ENCODE data around the gene CIB1.
A peak's percentile ranks its signal among the peaks of the same experiment; 100 is the strongest.
"Not testable (repeated sequence)": the region's sequence is repeated elsewhere in the genome, so short reads cannot be mapped to it uniquely, and the experiment has no call there.

Gene CIB1

DNA sequence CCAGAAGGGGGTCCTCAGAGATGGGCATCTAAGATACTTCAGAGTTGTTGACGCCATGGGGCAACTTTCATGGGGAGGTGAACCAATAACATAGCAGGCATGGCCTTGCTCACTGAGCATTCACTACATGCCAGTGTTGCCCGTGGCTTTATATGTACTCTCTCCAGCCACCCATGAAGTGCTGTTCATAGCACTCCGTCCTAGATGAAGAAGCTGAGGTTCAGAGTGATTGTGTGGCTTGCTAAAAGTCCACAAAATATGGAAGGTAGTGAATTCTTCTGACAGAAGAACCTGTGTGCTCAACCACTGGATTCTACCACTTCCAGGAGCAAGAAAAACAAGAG is 42.4 kb downstream of the CIB1 start:
- no peak for DNase-seq

DNA sequence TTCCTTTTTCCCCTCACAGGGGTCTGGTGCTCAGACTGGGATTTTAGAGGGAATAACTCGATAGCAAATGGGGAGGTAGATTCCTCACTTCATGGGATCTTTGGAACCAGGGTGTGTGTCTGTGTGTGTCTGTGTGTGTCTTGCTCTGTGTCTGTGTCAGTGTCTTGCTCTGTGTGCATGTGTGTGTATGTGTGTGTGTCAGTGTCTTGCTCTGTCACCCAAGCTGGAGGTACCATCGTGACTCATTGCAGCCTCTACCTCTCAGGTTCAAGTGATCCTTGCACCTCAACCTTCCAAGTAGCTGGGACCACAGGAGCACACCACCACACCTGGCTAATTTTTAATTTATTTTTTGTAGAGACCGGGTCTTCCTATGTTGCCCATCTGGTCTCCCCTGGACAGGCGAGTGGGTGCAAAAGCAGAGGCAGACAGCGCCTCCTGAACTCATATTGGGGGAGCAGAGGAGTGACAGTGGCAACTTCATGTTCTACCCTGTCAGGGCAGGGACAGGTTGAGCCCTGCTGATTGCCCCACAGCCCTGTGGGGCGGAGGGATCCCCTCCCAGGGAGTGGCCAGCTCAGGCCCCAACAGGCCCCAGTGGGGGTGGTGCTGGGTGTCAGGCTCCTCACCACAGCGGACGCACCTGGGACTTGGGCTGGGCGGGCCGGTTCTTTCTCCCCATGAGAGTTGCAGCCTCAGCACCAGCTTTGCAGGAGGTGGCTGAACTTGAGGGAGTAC is 43.0 kb downstream of the CIB1 start:
- DNase-seq: no peak

DNA sequence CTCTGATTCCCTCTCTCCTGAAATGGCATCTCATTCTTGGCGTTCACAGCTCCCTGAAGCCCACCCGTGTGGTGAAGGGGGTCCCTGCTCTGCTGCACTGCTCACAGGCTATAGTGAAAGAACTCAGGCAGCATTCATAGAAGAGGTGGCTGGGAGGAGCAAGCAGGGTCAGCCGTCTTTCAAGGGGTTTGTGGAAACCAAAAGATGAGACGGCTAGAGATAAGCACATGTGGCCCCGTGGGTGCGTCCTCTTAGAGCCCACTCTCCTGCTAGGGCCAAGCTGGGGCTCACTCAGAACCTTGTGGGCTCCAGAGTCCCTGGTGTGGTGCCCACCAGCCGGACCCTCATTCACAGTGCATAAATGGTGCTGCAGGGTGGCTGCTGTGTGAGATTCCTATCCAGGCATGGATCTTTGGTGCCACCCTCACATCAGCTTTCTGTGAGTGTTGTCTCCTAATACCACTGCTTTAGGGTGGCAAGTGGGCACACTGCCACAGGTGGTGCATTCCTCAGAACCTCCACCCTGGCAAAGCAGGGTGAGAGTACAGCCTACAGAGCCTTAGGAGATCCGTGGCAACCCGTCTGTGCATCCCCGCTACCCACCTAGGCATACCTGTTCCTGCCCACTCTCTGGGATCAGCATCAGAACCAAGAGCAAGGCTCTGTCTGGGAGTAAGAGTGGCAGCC is 43.8 kb downstream of the CIB1 start:
- DNase-seq: no peak

DNA sequence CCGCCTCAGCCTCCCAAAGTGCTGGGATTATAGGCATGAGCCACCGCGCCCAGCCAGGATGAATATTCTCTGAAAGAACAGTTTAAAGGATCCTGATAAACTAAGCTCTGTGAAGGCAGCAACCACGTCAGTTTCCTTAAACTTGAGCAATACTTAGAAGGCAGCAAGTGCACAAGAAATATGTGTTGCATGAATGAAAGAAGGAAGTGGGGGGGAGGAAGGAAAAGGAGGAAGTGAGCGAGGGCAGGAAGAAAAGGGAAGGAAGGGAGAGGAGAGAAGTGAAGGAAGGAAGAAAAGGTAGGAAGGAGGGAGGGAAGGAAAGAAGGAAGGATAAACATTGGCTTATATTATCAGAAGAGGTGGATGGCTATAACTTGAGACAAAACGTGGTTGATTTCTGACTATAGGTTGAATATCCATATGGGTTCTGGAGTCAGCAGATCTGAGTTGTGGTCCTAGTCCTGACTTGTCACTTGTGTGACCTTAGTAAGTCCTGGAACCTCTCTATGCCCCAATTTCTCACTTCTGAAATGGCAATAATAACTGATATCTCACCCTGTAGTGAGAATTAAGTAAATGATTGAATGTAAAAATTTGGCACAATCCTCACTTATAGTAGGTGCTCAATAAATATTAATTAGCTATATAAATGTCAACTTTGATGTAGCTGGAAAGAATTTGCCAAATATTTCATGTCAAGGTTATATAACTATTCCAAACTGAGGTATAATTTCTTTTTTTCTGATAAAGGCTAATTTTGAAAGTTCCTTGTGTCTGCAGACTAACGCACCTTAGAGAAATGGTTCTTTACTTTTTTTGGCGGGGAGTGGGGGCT is 44.6 kb downstream of the CIB1 start:
- no peak for DNase-seq

DNA sequence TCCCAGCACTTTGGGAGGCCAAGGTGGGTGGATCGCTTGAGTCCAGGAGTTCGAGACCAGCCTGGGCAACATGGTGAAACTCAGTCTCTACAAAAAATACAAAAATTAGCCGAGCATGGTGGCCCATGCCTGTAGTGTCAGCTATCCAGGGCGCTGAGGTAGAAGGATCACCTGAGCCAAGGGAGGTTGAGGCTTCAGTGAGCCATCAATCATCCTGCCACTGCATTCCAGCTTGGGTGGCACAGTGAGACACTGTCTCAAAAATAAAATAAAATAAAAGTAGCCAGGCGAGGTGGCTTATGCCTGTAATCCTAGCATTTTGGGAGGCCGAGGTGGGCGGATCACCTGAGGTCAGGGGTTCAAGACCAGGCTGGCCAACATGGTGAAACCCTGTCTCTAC is 45.7 kb downstream of the CIB1 start:
- not testable (repeated sequence) for DNase-seq

DNA sequence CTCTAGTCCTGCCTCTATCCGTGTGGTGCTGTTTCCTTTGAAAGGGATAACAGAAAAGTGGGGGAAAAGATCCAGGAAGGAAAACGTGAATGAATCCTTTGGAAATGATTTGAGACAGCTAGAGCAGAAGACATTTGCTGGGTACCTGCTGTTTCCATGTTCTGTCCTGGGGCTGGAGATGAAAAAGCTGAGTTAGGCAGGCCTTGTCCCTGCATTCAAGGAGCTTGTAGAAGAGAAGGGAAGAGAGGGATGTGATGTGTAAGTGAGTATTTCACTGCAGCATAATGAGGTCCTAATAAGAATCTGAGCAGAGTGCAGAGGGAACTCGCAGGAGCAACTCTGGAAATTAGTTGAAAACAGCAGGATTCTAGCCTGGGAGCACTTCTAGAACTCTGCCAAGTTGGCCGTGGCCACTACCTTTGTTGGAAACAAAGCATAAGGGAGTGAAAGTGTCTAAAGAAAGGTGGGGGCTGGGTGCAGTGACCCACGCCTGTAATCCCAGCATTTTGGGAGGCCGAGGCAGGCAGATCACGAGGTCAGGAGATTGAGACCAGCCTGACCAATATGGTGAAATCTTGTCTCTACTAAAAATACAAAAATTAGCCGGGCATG is 46.4 kb downstream of the CIB1 start:
- DNase-seq: no peak

DNA sequence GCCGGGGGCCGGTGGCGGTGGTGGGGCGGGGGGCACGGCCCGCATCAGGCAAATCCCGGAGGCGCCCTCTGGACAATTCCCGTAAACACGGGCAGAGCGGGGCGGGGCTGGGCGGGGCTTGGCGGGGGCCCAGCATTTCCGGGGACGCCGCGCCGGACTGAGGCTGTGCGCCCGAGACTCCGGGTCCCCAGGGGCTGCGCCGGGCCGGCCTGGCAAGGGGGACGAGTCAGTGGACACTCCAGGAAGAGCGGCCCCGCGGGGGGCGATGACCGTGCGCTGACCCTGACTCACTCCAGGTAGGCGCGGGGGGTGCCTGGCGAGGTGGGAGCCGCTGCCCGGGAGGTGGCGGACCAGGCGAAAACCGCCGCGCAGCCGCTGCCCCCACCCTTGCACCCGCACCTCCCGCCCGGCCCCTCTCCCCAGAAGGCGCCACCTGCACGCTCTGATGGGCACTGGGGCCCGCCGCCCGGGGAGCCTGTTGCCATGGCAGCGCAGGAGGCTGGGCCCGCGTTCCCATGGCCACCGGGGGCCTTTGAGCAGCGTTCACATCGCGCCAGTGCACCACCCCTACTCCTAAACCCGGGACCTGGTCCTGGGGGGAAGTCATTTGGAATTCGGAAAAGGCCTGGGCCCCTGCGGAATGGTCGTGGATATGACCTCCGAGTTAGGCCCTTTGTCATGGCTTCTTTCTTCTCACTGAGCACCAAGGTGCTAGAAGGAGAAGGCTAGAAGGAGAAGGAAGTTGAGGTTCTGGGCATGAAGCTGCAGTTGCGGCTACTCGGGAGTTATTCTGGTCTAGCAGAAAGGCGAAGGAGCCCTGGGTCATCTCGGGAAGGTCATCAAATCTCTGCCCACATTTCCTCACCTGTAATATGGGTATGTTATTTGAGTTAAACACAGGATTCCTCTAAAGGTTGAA is 48.7 kb downstream of the CIB1 start:
- peak; percentile 60 for DNase-seq

DNA sequence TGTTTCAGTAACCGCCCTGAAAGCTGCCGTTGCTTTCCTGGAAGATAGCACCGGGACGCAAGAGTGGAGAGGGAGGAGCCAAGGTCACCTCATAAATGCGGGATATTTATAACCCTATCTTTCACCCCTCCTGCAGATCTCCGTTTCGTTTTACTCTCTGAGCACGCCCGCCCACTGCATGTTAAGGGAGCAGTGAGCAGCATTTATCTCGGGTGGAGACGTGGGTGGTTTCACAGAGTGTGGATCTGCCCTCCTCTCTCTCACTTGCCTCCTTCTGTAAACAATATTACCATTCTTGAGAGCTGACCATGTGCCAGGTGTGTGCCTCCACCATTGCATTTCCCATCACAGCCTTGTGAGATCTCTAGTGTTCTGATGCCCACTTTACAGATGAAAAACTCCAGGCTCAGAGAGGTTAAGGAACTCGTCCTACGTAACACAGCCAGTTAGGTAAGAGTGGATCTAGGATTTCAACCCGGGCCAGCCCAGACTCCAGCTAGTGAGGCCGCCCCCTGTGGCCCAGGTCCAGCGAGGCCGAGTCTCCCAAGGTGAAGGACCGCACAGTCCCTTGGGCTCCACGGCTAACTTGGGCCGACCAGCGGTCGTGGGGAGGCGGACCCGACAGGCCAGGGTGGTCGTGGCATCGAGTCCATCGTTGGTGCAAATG is 49.5 kb downstream of the CIB1 start:
- peak; percentile 44 for DNase-seq

DNA sequence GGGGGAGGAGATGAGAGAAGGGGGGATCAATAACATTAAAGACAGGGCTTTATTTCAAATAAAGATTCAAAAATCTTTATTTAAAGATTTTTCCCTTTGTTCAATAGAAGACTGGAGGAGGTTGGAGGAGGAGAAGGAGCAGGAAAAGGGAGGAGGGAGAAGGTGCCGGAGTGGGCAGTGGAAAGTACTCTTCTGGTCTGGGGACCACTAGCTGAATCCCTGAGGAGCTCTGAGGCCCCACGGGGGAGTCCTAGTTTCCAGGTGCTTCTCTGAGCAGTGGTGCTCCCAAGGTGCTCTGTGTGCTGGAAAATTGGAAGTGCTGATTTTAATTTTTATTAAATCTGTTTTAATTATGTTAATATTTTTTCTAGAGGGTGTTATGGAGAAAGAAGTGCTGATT is 52.0 kb downstream of the CIB1 start:
- no peak for DNase-seq
